Bronchial epithelial cell (primary cell): ENCODE measurements around the gene PRSS3. TPM values are rescaled to one million over a fixed set of nuclear protein-coding genes. Genes with fewer than 3 reads are reported as not detected.

Experiments used
- DNase-seq: peaks from one replicate; pipeline ENCODE4 v3.0.0-alpha.2; 2010; ENCODE audit warnings: low read depth
- FAIRE-seq: peaks from 2 replicates; lab custom pipeline; 2011; peaks lifted over from hg19 to GRCh38; lab: Jason Lieb, UNC
- H3K27me3 ChIP-seq: 2 replicates; pipeline ENCODE4 v1.5.1; 2011; ENCODE audit warnings: low read length; ENCODE audit not compliant: control insufficient read depth, insufficient read depth
- H3K36me3 ChIP-seq: 2 replicates; pipeline ENCODE4 v1.5.1; 2011; ENCODE audit warnings: low read length; ENCODE audit not compliant: control insufficient read depth, insufficient read depth
- H3K4me3 ChIP-seq: 2 replicates; pipeline ENCODE4 v1.5.1; 2011; ENCODE audit warnings: mild to moderate bottlenecking, low read depth, low read length, control low read depth
- total RNA-seq: library from RNA; depleted of rRNA; stranded (reverse); fragments of >200 nt; gene quantifications from 2 replicates; pipeline ENCODE4 v1.2.1, GENCODE V29; 2014
- TF ChIP-seq, protein P1 (sequence below): IDR thresholded peaks from 2 replicates; pipeline ENCODE4 v1.5.1; 2011; ENCODE audit warnings: mild to moderate bottlenecking, moderate library complexity, low read length, control low read depth, inconsistent platforms; ENCODE audit not compliant: insufficient read depth, severe bottlenecking

Gene PRSS3
- total RNA-seq, 1 donor from 2014 or later = 95.6 TPM

DNA sequence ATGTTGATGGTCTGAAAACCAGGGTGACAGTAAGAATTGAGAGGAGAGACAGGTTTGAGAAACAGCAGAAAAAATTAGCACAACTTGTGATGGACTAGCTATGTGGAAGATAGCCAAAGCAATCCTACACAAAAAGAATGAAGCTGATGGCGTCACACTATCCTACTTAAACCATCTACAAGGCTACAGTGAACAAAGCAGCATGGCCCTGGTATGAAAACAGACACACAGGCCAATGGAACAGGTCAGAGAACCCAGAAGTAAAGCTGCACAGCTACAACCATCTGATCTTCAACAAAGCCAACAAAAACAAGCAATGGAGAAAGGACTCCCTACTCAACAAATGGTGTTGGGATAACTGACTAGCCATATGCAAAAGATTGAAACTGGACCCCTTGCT lies 14.1 kb downstream of the PRSS3 start:
- H3K4me3 ChIP-seq = no peak overlapping the region
- FAIRE-seq (no peak), DNase-seq (no peak)
- H3K36me3 ChIP-seq = no peaks in the 10 kb centered on the region
- H3K27me3 ChIP-seq = no peaks in the 10 kb centered on the region
- TF ChIP-seq, protein P1, sequence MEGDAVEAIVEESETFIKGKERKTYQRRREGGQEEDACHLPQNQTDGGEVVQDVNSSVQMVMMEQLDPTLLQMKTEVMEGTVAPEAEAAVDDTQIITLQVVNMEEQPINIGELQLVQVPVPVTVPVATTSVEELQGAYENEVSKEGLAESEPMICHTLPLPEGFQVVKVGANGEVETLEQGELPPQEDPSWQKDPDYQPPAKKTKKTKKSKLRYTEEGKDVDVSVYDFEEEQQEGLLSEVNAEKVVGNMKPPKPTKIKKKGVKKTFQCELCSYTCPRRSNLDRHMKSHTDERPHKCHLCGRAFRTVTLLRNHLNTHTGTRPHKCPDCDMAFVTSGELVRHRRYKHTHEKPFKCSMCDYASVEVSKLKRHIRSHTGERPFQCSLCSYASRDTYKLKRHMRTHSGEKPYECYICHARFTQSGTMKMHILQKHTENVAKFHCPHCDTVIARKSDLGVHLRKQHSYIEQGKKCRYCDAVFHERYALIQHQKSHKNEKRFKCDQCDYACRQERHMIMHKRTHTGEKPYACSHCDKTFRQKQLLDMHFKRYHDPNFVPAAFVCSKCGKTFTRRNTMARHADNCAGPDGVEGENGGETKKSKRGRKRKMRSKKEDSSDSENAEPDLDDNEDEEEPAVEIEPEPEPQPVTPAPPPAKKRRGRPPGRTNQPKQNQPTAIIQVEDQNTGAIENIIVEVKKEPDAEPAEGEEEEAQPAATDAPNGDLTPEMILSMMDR = no peak

DNA sequence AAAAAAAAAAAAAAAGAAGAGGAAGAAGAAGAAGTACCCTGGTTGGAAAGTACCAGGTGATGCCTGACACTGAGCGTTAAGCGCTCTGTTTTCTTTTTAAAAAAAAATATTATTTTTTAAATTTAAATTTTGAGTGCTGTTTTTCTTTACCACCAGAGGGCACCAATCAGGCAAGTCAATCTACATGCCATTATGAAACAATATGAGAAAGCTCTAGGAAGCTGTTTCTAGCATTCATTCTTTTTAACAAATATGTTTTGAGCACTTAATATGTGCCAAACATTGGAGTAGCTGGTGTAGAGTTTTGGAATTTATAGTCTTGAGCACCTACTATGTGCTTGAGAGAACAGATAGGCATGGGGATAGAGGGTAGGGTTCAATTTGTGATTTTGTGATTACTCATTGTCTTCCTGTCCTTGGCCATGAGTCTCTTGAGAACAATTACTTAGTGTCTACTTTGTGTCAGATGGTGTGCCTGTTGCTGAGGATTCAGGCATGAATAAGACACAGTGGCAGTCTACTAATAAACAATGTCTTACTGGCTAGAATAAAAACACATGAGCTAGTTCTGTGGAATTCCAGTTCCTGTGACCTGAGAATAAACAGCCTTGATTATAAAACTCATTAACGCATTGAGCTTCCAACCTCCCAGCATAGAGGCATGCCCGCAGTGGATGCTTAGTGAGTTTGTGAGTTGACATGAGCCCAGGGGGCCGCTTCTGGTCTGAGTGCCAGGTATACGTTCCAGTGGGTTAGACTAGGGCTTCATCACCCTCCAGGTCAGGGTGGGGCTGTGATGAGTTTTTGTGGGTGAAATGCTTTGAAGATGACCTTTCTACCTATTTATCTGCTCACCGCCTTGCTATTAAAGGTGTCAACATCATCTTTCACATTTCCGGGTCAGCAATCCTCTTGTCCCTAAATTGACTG lies 18.6 kb downstream of the PRSS3 start:
- DNase-seq (peak; percentile 84), FAIRE-seq (no peak)
- H3K4me3 ChIP-seq = no peak overlapping the region
- TF ChIP-seq, protein P1 = peak; percentile 47
- no peaks in the 10 kb centered on the region for H3K27me3 ChIP-seq
- no peaks in the 10 kb centered on the region for H3K36me3 ChIP-seq

DNA sequence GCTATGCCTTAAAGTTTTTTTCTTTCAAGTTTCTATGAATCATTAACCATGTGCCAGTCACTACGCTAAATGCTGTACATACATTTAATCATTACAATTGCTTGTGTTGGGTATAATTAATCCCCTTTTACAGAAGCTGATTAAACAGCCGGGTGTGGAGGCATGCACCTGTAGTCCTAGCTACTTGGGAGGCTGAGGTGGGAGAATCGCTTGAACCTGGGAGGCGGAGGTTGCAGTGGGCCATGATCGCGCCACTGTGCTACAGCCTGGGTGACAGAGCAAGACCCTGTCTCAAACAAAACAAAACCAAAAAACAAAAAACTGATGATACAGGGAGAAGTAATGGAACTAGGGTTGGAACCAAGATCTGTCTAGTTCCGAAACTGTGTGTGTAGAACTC lies 20.4 kb downstream of the PRSS3 start:
- FAIRE-seq (no peak), DNase-seq (no peak)
- TF ChIP-seq, protein P1 = no peak
- H3K4me3 ChIP-seq = no peak overlapping the region
- H3K27me3 ChIP-seq = no peaks in the 10 kb centered on the region
- H3K36me3 ChIP-seq = no peaks in the 10 kb centered on the region

DNA sequence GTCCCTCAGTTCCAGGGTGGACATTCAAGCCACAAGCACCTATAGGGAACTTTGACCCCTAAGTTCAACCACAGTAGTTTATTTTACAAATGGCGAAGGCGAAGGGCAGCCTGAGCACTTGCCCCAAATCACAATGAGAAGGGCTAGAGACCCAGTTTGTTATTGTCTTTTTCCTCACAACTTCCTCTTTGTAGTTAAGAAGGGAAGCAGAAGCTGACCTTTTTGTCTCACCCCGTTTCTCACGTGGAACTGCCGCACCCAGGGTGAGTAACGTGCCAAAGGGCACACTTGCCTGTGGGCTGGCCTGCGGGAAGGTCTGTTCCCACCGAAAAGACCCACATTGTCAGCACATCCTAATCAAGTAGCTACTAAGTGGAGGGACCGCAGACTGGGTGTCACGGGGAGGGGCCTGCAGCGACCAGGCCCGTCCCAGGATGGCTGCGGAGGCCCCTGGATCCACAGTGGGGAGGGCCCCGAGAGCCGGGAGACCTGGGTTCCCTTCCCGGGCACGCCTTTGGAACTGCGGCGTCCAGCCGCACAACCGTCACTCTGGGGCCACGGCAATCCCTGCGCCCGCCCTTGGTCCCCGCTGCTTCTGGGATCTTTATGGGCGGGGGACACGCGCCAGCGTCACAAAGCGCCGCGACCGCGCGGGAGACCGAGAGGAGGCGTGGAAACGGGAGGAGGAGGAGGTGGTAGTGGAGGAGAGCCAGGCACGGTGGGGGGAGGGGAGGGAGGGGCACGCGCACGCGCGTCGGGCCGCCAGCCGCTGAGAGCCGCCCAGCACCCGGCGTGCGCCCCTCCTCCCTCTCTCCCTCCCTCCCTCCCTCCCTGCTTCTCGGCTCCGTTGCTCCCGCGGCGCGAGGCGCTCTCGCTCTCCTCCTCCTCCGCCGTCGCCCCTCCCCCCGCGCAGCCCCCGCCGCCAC lies 21.2 kb downstream of the PRSS3 start, which contains the start of gene UBE2R2:
TSS of gene UBE2R2 (plus strand) at position 834 of the 926 bp plus-strand sequence. CDS start 598 bp downstream, outside the sequence.
- Histone ChIP-seq H3K27me3 (no peaks in the 10 kb centered on the region), H3K36me3 (no peaks in the 10 kb centered on the region), H3K4me3 (peak within 1 kb of the TSS; percentile 86)
- TF ChIP-seq, protein P1 = no peak
- FAIRE-seq = no peak
- DNase-seq = peak; percentile 71

DNA sequence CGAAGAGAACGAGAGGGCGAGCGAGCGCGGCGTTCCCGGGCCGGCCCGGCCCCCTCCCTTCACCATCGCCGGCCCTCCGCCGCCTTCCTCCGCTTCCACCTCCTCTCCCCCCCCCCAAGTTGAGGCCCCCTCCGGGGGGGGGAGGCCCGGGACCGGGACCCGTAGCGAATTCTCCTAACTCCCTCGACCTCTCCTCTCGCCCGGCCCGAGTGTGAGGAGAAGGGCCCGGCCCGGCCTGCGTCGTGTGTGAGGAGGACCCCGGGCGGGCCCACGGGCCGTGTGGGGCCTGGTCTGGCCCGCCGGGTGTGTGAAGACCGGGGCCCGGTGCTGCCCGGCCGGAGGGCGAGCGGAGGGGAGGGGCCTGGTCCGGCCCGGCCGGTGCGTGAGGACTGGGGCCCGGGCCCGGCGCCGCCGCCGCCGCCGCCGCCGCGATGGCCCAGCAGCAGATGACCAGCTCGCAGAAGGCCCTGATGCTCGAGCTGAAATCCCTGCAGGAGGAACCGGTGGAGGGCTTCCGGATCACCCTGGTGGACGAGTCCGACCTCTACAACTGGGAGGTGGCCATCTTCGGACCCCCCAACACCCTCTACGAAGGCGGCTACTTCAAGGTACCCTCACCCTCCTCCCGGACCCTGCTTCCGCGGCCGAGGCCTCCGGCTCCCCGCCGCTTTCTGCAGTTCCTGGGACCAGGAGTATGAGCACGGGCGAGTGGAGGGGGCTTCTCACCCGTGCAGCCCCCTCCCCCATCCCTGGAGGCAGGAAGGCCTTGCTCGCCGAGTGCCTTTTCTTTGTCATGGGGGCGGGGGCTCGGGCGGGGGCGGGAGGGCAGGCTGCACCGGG lies 22.2 kb downstream of the PRSS3 start:
- DNase-seq (peak; percentile 38), FAIRE-seq (no peak)
- TF ChIP-seq, protein P1 = peak; percentile 20
- Histone ChIP-seq H3K4me3 (peak overlapping the region; percentile 86), H3K36me3 (no peaks in the 10 kb centered on the region), H3K27me3 (no peaks in the 10 kb centered on the region)
